Panc1 (cell line): ENCODE data around the gene KIF3A. TPM values are rescaled to one million over a fixed set of nuclear protein-coding genes. Genes with fewer than 3 reads are reported as not detected.

Source experiments
- ATAC-seq: fragments of 200-7000 bp; cut with Tn5 transposase; 2 replicates; pipeline ENCODE4 v1.9.1; 2020; ENCODE audit warnings: mild to moderate bottlenecking, moderate library complexity
- BruUV-seq: library from RNA; stranded (reverse); fragments of 400-500 nt; replicated peaks from 2 replicates; lab custom pipeline; 2021; lab: Mats Ljungman, UMichigan
- CTCF ChIA-PET: fragments of 300-600 bp; sonication (Branson Sonifier 250); formaldehyde crosslinking; loops from one replicate; lab custom pipeline; 2022; ENCODE audit warnings: antibody characterized with exemption; lab: Charles Lee
- POLR2A ChIA-PET: fragments of 300-600 bp; sonication (Branson Sonifier 250); formaldehyde crosslinking; loops from one replicate; lab custom pipeline; 2022; ENCODE audit warnings: antibody characterized with exemption; lab: Charles Lee
- DNase-seq: peaks from one replicate; pipeline ENCODE4 v3.0.0-alpha.2; 2010; ENCODE audit warnings: low read depth, low spot score
- H3K27ac ChIP-seq: 2 replicates; pipeline ENCODE4 v1.5.1; 2011; ENCODE audit warnings: mild to moderate bottlenecking, low read length, inconsistent platforms
- H3K27me3 ChIP-seq: fragments of 200-500 bp; sonication (Bioruptor generic); 2 replicates; pipeline ENCODE4 v1.6.0; 2014; ENCODE audit warnings: low read length, inconsistent platforms; ENCODE audit not compliant: control insufficient read depth, insufficient read depth
- H3K36me3 ChIP-seq: fragments of 200-500 bp; sonication (Bioruptor generic); 2 replicates; pipeline ENCODE4 v1.5.1; 2014; ENCODE audit warnings: inconsistent platforms, mild to moderate bottlenecking, low read length, moderate library complexity; ENCODE audit not compliant: control insufficient read depth, insufficient read depth
- H3K4me1 ChIP-seq: 2 replicates; pipeline ENCODE4 v1.5.1; 2011; ENCODE audit warnings: inconsistent platforms, mild to moderate bottlenecking, low read length, moderate library complexity; ENCODE audit not compliant: control insufficient read depth, insufficient read depth
- H3K4me3 ChIP-seq, 2 experiments: 2 replicates each; pipeline ENCODE4 v1.5.1; 2011 to 2012; ENCODE audit warnings: low read depth in 2 of 2, low read length in 2 of 2, mild to moderate bottlenecking in 2 of 2, inconsistent platforms in 1 of 2, moderate library complexity in 1 of 2
- H3K9me3 ChIP-seq: fragments of 200-500 bp; sonication (Bioruptor generic); 2 replicates; pipeline ENCODE4 v1.5.1; 2014; ENCODE audit warnings: low read depth, mild to moderate bottlenecking, inconsistent platforms, low read length, moderate library complexity; ENCODE audit not compliant: control insufficient read depth, insufficient read depth
- POLR2AphosphoS5 ChIP-seq: IDR thresholded peaks from 2 replicates; pipeline ENCODE4 v1.6.1; 2012; ENCODE audit warnings: mild to moderate bottlenecking, low read depth, low read length, moderate library complexity
- SIN3A ChIP-seq: IDR thresholded peaks from 2 replicates; pipeline ENCODE4 v1.6.1; 2012; ENCODE audit warnings: low read depth, mild to moderate bottlenecking, low read length, moderate library complexity, borderline replicate concordance; ENCODE audit not compliant: insufficient read depth
- TCF7L2 ChIP-seq: IDR thresholded peaks from 2 replicates; pipeline ENCODE4 v1.6.1; 2011; ENCODE audit warnings: mild to moderate bottlenecking, low read depth, low read length, inconsistent platforms
- in situ Hi-C: cut with HindIII; loops from 2 replicates; pipeline ENCODE4 v1.10.0; 2016; ENCODE audit warnings: low sequenced_read_pairs, low pct_unique_long_range_greater_than_20kb
- intact Hi-C: fragments of 100-400 bp; cut with micrococcal nuclease; formaldehyde crosslinking; loops from one replicate; pipeline ENCODE4 v1.10.0; 2022; ENCODE audit not compliant: unreplicated experiment
- total RNA-seq: library from RNA; stranded (reverse); gene quantifications from one replicate; pipeline ENCODE4 v1.2.1, GENCODE V29; 2021; ENCODE audit not compliant: unreplicated experiment
- TF ChIP-seq, protein P1 (sequence below), 2 experiments: IDR thresholded peaks; 2 replicates each; pipeline ENCODE4 v1.6.1; 2011 to 2012; ENCODE audit warnings: low read depth in 2 of 2, control low read depth in 1 of 2, low read length in 1 of 2, mild to moderate bottlenecking in 1 of 2, moderate library complexity in 1 of 2; ENCODE audit not compliant: insufficient read depth in 1 of 2
- TF ChIP-seq, protein P2 (sequence below): fragments of 450-650 bp; IDR thresholded peaks from 2 replicates; pipeline ENCODE4 v1.5.1; 2017; ENCODE audit warnings: mild to moderate bottlenecking

KIF3A gene
- total RNA-seq, 1 experiment from 2014 or later: 17.1 TPM

DNA sequence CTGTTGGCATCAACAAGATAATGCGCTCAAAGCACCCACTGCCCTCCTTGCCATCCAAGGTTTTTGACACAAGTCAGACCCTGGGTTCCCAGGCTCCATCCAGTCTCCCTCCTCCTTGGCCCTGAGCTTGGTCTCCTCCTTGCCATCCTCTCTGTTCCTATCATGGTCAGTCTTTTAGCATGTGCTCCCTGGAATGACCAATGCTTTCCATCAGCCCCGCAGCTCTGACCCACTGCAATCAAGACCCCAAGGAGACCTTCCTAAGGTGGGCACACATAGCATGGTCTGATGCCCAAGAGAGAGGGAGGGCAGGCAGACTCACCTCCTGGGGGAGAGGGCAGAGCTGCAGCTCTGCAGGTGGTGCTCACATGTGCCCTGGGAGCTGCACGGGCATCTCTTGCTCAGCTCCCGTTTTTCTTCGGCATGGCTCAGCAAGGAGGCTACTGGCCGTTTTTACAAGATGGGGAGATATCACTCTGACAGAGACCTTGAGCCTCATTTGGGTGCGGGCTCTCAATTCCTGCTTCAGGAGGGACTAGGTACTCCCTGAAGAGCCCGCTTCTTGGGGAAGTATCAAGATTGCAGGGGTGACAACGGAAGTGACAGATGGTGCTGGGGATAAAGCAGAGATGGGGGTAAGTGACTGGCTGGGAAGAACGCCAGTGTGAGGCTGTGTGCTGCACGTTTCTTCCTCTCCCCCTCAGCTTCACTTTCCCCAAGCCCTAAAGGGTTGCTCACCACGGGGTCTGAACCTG is 36.4 kb upstream of the KIF3A start:
- intact Hi-C loops: no loop called here
- no peak overlapping the region for H3K4me3 ChIP-seq

GRCh38 chr5:132773114-132773513 is 35.8 kb upstream of the KIF3A start:
- DNase-seq (no peak), ATAC-seq (no peak)
- BruUV-seq: no TSS peak
- in situ Hi-C loops (no loop called here), intact Hi-C loops (no loop called here)
- Histone ChIP-seq H3K27me3 (no peaks in the 10 kb centered on the region), H3K4me3 (no peak overlapping the region), H3K36me3 (no peaks in the 10 kb centered on the region), H3K9me3 (no peaks in the 10 kb centered on the region), H3K4me1 (peaks cover 11% of the 10 kb centered on the region; the same call in 1 of the 2 replicates), H3K27ac (no peak overlapping the region)
- no peak for TF ChIP-seq SIN3A
- TF ChIP-seq, protein P1, sequence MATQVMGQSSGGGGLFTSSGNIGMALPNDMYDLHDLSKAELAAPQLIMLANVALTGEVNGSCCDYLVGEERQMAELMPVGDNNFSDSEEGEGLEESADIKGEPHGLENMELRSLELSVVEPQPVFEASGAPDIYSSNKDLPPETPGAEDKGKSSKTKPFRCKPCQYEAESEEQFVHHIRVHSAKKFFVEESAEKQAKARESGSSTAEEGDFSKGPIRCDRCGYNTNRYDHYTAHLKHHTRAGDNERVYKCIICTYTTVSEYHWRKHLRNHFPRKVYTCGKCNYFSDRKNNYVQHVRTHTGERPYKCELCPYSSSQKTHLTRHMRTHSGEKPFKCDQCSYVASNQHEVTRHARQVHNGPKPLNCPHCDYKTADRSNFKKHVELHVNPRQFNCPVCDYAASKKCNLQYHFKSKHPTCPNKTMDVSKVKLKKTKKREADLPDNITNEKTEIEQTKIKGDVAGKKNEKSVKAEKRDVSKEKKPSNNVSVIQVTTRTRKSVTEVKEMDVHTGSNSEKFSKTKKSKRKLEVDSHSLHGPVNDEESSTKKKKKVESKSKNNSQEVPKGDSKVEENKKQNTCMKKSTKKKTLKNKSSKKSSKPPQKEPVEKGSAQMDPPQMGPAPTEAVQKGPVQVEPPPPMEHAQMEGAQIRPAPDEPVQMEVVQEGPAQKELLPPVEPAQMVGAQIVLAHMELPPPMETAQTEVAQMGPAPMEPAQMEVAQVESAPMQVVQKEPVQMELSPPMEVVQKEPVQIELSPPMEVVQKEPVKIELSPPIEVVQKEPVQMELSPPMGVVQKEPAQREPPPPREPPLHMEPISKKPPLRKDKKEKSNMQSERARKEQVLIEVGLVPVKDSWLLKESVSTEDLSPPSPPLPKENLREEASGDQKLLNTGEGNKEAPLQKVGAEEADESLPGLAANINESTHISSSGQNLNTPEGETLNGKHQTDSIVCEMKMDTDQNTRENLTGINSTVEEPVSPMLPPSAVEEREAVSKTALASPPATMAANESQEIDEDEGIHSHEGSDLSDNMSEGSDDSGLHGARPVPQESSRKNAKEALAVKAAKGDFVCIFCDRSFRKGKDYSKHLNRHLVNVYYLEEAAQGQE (IDR thresholded peaks at IDR 0.05; ENCODE audit: insufficient read depth in 1 of 2, low read depth in 2 of 2, low read length in 1 of 2): no peak
- no peak for TF ChIP-seq TCF7L2
- no peak for TF ChIP-seq POLR2AphosphoS5
- TF ChIP-seq, protein P2, sequence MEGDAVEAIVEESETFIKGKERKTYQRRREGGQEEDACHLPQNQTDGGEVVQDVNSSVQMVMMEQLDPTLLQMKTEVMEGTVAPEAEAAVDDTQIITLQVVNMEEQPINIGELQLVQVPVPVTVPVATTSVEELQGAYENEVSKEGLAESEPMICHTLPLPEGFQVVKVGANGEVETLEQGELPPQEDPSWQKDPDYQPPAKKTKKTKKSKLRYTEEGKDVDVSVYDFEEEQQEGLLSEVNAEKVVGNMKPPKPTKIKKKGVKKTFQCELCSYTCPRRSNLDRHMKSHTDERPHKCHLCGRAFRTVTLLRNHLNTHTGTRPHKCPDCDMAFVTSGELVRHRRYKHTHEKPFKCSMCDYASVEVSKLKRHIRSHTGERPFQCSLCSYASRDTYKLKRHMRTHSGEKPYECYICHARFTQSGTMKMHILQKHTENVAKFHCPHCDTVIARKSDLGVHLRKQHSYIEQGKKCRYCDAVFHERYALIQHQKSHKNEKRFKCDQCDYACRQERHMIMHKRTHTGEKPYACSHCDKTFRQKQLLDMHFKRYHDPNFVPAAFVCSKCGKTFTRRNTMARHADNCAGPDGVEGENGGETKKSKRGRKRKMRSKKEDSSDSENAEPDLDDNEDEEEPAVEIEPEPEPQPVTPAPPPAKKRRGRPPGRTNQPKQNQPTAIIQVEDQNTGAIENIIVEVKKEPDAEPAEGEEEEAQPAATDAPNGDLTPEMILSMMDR: no peak
- ChIA-PET POLR2A (no interaction called here), CTCF (interaction anchor here (0.7 kb wide), 1 partner anchor 19 kb away, joined by 3 read pairs; no protein-coding TSS in a partner anchor)

More for the DNA sequence above, 36.4 kb upstream of the KIF3A start:
- no peak for ATAC-seq
- no peaks in the 10 kb centered on the region for H3K36me3 ChIP-seq
- POLR2A ChIA-PET: no interaction called here
- no TSS peak for BruUV-seq
- CTCF ChIA-PET: no interaction called here
- no peak overlapping the region for H3K27ac ChIP-seq
- H3K4me1 ChIP-seq: peaks cover 11% of the 10 kb centered on the region; the same call in 1 of the 2 replicates
- DNase-seq: no peak
- H3K27me3 ChIP-seq: no peaks in the 10 kb centered on the region
- in situ Hi-C loops: no loop called here
- H3K9me3 ChIP-seq: no peaks in the 10 kb centered on the region
- TF ChIP-seq SIN3A (no peak), TCF7L2 (no peak), POLR2AphosphoS5 (no peak)
- TF ChIP-seq, protein P2: no peak
- TF ChIP-seq, protein P1 (IDR thresholded peaks at IDR 0.05; ENCODE audit: insufficient read depth in 1 of 2, low read depth in 2 of 2, low read length in 1 of 2): no peak
